ENCODE measurements around the gene PTPN4.

- TF ChIP-seq YY1 (IDR thresholded peaks at IDR 0.05; ENCODE audit: low read depth) (no peak), CEBPB (IDR thresholded peaks at IDR 0.05) (no peak), RAD21 (IDR thresholded peaks at IDR 0.05; ENCODE audit: low read depth) (no peak), EP300 (IDR thresholded peaks at IDR 0.05; ENCODE audit: borderline replicate concordance) (no peak), MAX (IDR thresholded peaks at IDR 0.05) (no peak), USF1 (IDR thresholded peaks at IDR 0.05) (no peak), FOXM1 (IDR thresholded peaks at IDR 0.05; ENCODE audit: borderline replicate concordance, low read depth) (no peak), CREB1 (IDR thresholded peaks at IDR 0.05; ENCODE audit: low read depth) (no peak), TCF12 (IDR thresholded peaks at IDR 0.05; ENCODE audit: low read depth) (no peak), TEAD4 (IDR thresholded peaks at IDR 0.05) (no peak), TAF1 (IDR thresholded peaks at IDR 0.05; ENCODE audit: low read depth) (no peak)
These were observed 26.6 kb downstream of the PTPN4 start for GRCh38 chr2:119786295-119786694.
